HCT116 (cell line): Measurements from ENCODE around the gene TEX54.
"Not testable (repeated sequence)": the region's sequence is repeated elsewhere in the genome, so short reads cannot be mapped to it uniquely, and the experiment has no call there.

ENCODE experiments used
- EZH2 ChIP-seq: fragments of 200-600 bp; sonication (generic); IDR thresholded peaks from 2 replicates; pipeline ENCODE4 v1.6.1; 2017; ENCODE audit warnings: antibody characterized with exemption, mixed run types
- JUND ChIP-seq: IDR thresholded peaks from 2 replicates; pipeline ENCODE4 v1.6.1; 2012
- POLR2A ChIP-seq: IDR thresholded peaks from 2 replicates; pipeline ENCODE4 v1.7.0; 2011; ENCODE audit warnings: borderline replicate concordance; ENCODE audit not compliant: insufficient read depth, insufficient read length; ENCODE audit errors: extremely low read depth
- POLR2AphosphoS5 ChIP-seq: IDR thresholded peaks from 2 replicates; pipeline ENCODE4 v1.6.1; 2011; ENCODE audit warnings: mild to moderate bottlenecking, low read depth, low read length, moderate library complexity
- RAD21 ChIP-seq: IDR thresholded peaks from 2 replicates; pipeline ENCODE4 v1.6.1; 2012; ENCODE audit warnings: low read depth, mild to moderate bottlenecking
- REST ChIP-seq: IDR thresholded peaks from 2 replicates; pipeline ENCODE4 v1.6.1; 2012; ENCODE audit warnings: low read depth
- SRF ChIP-seq: IDR thresholded peaks from 2 replicates; pipeline ENCODE4 v1.6.1; 2012; ENCODE audit warnings: low read depth
- TCF7L2 ChIP-seq: IDR thresholded peaks from 2 replicates; pipeline ENCODE4 v1.7.0; 2011; ENCODE audit warnings: borderline replicate concordance, inconsistent platforms; ENCODE audit not compliant: insufficient read depth, insufficient read length; ENCODE audit errors: extremely low read depth
- TF ChIP-seq, protein P1 (sequence below), 3 experiments: fragments of 200-600 bp in 1 of 3; sonication (generic) in 1 of 3; IDR thresholded peaks in 2 of 3; conservative IDR thresholded peaks in 1 of 3; 2 replicates each; pipeline ENCODE4 v1.5.1; 2012 to 2017; ENCODE audit warnings: low read depth in 2 of 3, low read length in 2 of 3, antibody characterized with exemption in 1 of 3, borderline replicate concordance in 1 of 3, control low read depth in 1 of 3, mild to moderate bottlenecking in 1 of 3, mixed read lengths in 1 of 3, mixed run types in 1 of 3, moderate library complexity in 1 of 3; ENCODE audit not compliant: insufficient read depth in 1 of 3
- TF ChIP-seq, protein P2 (sequence below): IDR thresholded peaks from 2 replicates; pipeline ENCODE4 v1.6.1; 2012

- TF ChIP-seq, protein P1, sequence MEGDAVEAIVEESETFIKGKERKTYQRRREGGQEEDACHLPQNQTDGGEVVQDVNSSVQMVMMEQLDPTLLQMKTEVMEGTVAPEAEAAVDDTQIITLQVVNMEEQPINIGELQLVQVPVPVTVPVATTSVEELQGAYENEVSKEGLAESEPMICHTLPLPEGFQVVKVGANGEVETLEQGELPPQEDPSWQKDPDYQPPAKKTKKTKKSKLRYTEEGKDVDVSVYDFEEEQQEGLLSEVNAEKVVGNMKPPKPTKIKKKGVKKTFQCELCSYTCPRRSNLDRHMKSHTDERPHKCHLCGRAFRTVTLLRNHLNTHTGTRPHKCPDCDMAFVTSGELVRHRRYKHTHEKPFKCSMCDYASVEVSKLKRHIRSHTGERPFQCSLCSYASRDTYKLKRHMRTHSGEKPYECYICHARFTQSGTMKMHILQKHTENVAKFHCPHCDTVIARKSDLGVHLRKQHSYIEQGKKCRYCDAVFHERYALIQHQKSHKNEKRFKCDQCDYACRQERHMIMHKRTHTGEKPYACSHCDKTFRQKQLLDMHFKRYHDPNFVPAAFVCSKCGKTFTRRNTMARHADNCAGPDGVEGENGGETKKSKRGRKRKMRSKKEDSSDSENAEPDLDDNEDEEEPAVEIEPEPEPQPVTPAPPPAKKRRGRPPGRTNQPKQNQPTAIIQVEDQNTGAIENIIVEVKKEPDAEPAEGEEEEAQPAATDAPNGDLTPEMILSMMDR (IDR thresholded peaks at IDR 0.05 in 2 of 3, conservative IDR thresholded peaks at IDR 0.05 in 1 of 3; ENCODE audit: borderline replicate concordance in 1 of 3, insufficient read depth in 1 of 3, low read depth in 2 of 3, low read length in 2 of 3), result not testable (repeated sequence)
- not testable (repeated sequence) for TF ChIP-seq POLR2A, SRF, JUND, EZH2, RAD21, REST, POLR2AphosphoS5, TCF7L2
- TF ChIP-seq, protein P2, sequence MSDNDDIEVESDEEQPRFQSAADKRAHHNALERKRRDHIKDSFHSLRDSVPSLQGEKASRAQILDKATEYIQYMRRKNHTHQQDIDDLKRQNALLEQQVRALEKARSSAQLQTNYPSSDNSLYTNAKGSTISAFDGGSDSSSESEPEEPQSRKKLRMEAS, result not testable (repeated sequence)
Measured at GRCh38 chr11:62859281-62859703, 26.7 kb upstream of the TEX54 start.
